Right lobe of liver (tissue), 6 donors: Measurements from ENCODE around the gene HSF4. TPM values are rescaled to one million over a fixed set of nuclear protein-coding genes. Genes with fewer than 3 reads are reported as not detected.
A peak's percentile ranks its signal among the peaks of the same experiment; 100 is the strongest.

ENCODE experiments used
- ATAC-seq, 4 donors: fragments of 200-7000 bp; cut with Tn5 transposase; one replicate each; pipeline ENCODE4 v1.9.1; 2020; ENCODE audit warnings: mild to moderate bottlenecking in 4 of 4, moderate library complexity in 4 of 4
- DNase-seq, 3 donors: peaks; one replicate each; pipeline ENCODE4 v3.0.0-alpha.2; 2020
- H3K27ac ChIP-seq, 3 donors: fragments of 200-600 bp; one replicate each; pipeline ENCODE4 v1.8.0; 2022
- H3K27me3 ChIP-seq, 2 donors: fragments of 200-600 bp; one replicate each; pipeline ENCODE4 v1.8.0; 2022
- H3K36me3 ChIP-seq, 4 donors: fragments of 200-600 bp; sonication (generic) in 1 of 4; one replicate each; pipeline versions ENCODE4 v1.5.1 to v1.8.0; 2017 to 2022; ENCODE audit warnings: control low read depth in 1 of 4
- H3K4me1 ChIP-seq, 4 donors: fragments of 200-600 bp; sonication (generic) in 1 of 4; one replicate each; pipeline versions ENCODE4 v1.5.1 to v1.8.0; 2017 to 2022; ENCODE audit warnings: control low read depth in 1 of 4
- H3K4me3 ChIP-seq, 3 donors: fragments of 200-600 bp; one replicate each; pipeline ENCODE4 v1.8.0; 2022
- H3K9me3 ChIP-seq, 4 donors: fragments of 200-600 bp; sonication (generic) in 1 of 4; one replicate each; pipeline versions ENCODE4 v1.5.1 to v1.8.0; 2017 to 2022; ENCODE audit warnings: control low read depth in 1 of 4
- CTCF ChIP-seq, 4 donors: fragments of 200-600 bp in 3 of 4; fragments of 450-650 bp in 1 of 4; IDR thresholded peaks; one replicate each; pipeline versions ENCODE4 v1.5.1 to v1.8.0; 2016 to 2022; ENCODE audit warnings: antibody characterized with exemption in 4 of 4, mild to moderate bottlenecking in 2 of 4
- POLR2A ChIP-seq: fragments of 450-650 bp; IDR thresholded peaks from one replicate; pipeline ENCODE4 v1.6.1; 2017; ENCODE audit warnings: antibody characterized with exemption, mild to moderate bottlenecking
- WGBS: methylation state at CpG from one replicate; pipeline ENCODE4 v1.1.6; 2018; ENCODE audit warnings: low coverage, low lambda C conversion rate; ENCODE audit not compliant: insufficient coverage; ENCODE audit errors: missing lambda C conversion rate; 5-methylcytosine and 5-hydroxymethylcytosine counted together
- intact Hi-C, 2 donors: fragments of 100-400 bp; cut with DNase I; formaldehyde crosslinking; loops; one replicate each; pipeline versions ENCODE4 v1.11.2 to v1.14.1; 2022
- total RNA-seq, 6 experiments: library from RNA; depleted of rRNA in 2 of 6; stranded (reverse); fragments of >200 nt in 2 of 6; fragmentation: NEBNext Ultra II Directional in 3 of 6; extraction: Animal tissue kit (Norgen Biotek cat#: 25700) in 3 of 6; gene quantifications; one replicate each; pipeline versions ENCODE4 v1.1.0 to v1.2.4, GENCODE V29; 2016 to 2023
- donor health status: DM: no; HTN: yes; CAD: no.
- donor health status: DM: no; HTN: no; CAD: no.
- donor health status: DM: no; HTN: no; CAD: no.
- donor health status: DM: no; HTN: yes; CAD: no.
- donor health status: DM: no; HTN: yes; CAD: no.

HSF4 gene
- total RNA-seq, 6 experiments from 2014 or later: 10.4 to 44.1 (median 30.1) TPM

- Histone ChIP-seq H3K27ac (no peak overlapping the region), H3K4me1 (peaks cover 0 to 9% (median 0%) of the 10 kb centered on the region in 4 donors), H3K4me3 (no peak overlapping the region), H3K36me3 (peaks cover 6 to 79% (median 44%) of the 10 kb centered on the region in 4 donors), H3K9me3 (no peaks in the 10 kb centered on the region), H3K27me3 (no peaks in the 10 kb centered on the region)
- DNase-seq (no peak), ATAC-seq (no peak)
- 60% methylated on average over 1 of the region's 2 CpGs for WGBS
- TF ChIP-seq CTCF (IDR thresholded peaks at IDR 0.05): no peak
- TF ChIP-seq POLR2A: no peak
- intact Hi-C loops: no loop called here
Observed at GRCh38 chr16:67145746-67146145, 18.8 kb upstream of the HSF4 start.

GRCh38 chr16:67146523-67147357 is 17.8 kb upstream of the HSF4 start:
- no peak for TF ChIP-seq POLR2A
- no peak for TF ChIP-seq CTCF (IDR thresholded peaks at IDR 0.05)
- Histone ChIP-seq H3K4me1 (peaks cover 0 to 15% (median 0%) of the 10 kb centered on the region in 4 donors), H3K36me3 (peaks cover 6 to 69% (median 40%) of the 10 kb centered on the region in 4 donors), H3K27me3 (no peaks in the 10 kb centered on the region), H3K9me3 (no peaks in the 10 kb centered on the region), H3K4me3 (no peak overlapping the region), H3K27ac (no peak overlapping the region)
- intact Hi-C loops: no loop called here
- ATAC-seq (no peak), DNase-seq (peak in 1 of 3 donors; percentile 31)
- 100% methylated on average over 2 of the region's 7 CpGs for WGBS

- Histone ChIP-seq H3K4me3 (no peak overlapping the region), H3K27ac (no peak overlapping the region), H3K27me3 (no peaks in the 10 kb centered on the region), H3K36me3 (peaks cover 6 to 60% (median 33%) of the 10 kb centered on the region in 4 donors), H3K4me1 (peaks cover 0 to 15% (median 0%) of the 10 kb centered on the region in 4 donors), H3K9me3 (no peaks in the 10 kb centered on the region)
- no peak for TF ChIP-seq POLR2A
- no peak for TF ChIP-seq CTCF (IDR thresholded peaks at IDR 0.05)
- intact Hi-C loops: no loop called here
- no CpG with 5 or more reads among the region's 4 CpGs for WGBS
- DNase-seq (no peak), ATAC-seq (no peak)
Observed at GRCh38 chr16:67147437-67148140, 17.0 kb upstream of the HSF4 start.

- DNase-seq (no peak), ATAC-seq (no peak)
- Histone ChIP-seq H3K36me3 (peaks cover 6 to 54% (median 29%) of the 10 kb centered on the region in 4 donors), H3K4me3 (no peak overlapping the region), H3K27ac (no peak overlapping the region), H3K4me1 (peaks cover 0 to 15% (median 0%) of the 10 kb centered on the region in 4 donors), H3K9me3 (no peaks in the 10 kb centered on the region), H3K27me3 (no peaks in the 10 kb centered on the region)
- 80% methylated on average over 2 of the region's 2 CpGs for WGBS
- no peak for TF ChIP-seq POLR2A
- no peak for TF ChIP-seq CTCF (IDR thresholded peaks at IDR 0.05)
- intact Hi-C loops: no loop called here
Observed at GRCh38 chr16:67148221-67148620, 16.3 kb upstream of the HSF4 start.
